AG09319 (cell line): Measurements from ENCODE around the gene SIRPA.

Experiments
- DNase-seq: peaks from one replicate; pipeline ENCODE4 v3.0.0-alpha.2; 2010; ENCODE audit warnings: low read depth; ENCODE audit errors: extremely low read depth
- TF ChIP-seq, protein P1 (sequence below): IDR thresholded peaks from 2 replicates; pipeline ENCODE4 v1.5.1; 2011; ENCODE audit warnings: low read depth, mild to moderate bottlenecking, inconsistent platforms, low read length, moderate library complexity

The SIRPA gene

DNA sequence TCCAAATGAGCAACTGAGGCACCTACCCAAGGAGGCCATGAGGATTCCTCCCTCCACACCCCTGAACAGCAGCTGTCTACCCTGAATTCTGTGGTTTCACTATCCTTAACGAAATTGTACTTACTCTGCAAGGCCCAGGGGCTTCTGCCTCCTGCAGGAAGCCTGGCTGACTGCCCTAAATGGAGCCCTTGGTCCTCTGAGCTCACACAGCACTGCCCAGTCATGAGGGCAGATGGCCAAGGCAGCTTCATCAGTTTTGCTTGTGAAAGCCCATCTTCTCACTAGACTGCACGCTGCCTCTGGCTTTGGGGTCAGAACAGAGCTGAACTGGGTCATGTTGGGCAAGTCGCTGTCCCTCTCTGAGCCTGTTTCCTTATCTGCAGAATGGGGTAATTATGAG, 26.4 kb upstream of the SIRPA start:
- TF ChIP-seq, protein P1, sequence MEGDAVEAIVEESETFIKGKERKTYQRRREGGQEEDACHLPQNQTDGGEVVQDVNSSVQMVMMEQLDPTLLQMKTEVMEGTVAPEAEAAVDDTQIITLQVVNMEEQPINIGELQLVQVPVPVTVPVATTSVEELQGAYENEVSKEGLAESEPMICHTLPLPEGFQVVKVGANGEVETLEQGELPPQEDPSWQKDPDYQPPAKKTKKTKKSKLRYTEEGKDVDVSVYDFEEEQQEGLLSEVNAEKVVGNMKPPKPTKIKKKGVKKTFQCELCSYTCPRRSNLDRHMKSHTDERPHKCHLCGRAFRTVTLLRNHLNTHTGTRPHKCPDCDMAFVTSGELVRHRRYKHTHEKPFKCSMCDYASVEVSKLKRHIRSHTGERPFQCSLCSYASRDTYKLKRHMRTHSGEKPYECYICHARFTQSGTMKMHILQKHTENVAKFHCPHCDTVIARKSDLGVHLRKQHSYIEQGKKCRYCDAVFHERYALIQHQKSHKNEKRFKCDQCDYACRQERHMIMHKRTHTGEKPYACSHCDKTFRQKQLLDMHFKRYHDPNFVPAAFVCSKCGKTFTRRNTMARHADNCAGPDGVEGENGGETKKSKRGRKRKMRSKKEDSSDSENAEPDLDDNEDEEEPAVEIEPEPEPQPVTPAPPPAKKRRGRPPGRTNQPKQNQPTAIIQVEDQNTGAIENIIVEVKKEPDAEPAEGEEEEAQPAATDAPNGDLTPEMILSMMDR: no peak
- no peak for DNase-seq

DNA sequence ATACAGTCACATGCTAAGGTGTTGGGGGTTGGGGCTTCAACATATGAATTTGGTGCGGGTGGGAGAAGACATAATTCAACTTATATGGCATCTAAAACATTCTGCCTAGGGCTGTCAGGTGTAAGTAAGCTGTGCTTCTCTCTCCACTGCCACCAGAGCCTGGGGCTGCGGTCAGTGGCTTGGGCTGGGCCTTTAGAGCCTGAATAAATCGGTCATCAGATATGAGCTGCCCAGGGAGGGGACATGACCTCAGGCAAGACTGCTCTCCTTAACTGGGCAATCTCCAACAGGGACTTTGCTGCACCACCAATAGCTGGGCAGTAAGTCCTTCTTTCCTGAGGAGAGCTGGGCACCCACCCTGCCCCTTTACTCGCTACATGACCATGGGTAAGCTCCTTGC, 24.9 kb upstream of the SIRPA start:
- DNase-seq: no peak
- TF ChIP-seq, protein P1: no peak

DNA sequence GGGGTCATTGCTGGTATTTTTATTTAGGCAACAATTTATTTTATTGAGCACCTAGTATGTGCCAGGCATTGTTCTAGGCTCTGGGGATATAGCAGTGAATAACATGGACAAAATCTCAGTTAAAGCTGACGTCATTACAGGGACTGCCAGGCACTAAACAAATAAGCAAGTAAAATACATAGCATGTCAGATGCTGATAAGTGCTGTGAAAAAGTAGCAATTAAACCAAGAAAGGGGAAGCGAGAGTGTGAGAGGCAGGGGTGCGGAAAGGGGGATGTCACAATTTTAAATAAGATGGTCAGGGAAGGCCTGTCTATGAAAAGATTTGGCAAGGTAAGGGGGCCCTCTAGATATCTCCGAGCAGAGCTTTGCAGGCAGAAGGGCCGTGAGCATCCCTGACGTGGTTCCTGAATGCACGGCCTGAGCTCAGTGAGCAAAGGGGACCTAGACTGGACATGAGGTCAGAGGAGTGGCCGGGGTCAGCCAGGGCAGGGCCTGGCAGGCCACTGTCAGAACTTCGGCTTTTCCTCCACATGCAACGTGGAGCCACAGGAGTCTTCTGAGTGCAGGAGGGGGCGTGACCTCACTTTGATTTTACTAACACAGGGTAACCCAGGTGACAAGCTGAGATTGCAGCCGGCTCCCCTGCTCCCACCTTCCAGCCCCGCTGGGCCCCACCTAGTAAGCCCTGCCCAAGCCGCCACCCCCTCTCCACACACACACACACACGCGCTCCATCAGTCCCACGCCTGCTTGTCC, 24.2 kb upstream of the SIRPA start:
- no peak for DNase-seq
- TF ChIP-seq, protein P1: no peak

DNA sequence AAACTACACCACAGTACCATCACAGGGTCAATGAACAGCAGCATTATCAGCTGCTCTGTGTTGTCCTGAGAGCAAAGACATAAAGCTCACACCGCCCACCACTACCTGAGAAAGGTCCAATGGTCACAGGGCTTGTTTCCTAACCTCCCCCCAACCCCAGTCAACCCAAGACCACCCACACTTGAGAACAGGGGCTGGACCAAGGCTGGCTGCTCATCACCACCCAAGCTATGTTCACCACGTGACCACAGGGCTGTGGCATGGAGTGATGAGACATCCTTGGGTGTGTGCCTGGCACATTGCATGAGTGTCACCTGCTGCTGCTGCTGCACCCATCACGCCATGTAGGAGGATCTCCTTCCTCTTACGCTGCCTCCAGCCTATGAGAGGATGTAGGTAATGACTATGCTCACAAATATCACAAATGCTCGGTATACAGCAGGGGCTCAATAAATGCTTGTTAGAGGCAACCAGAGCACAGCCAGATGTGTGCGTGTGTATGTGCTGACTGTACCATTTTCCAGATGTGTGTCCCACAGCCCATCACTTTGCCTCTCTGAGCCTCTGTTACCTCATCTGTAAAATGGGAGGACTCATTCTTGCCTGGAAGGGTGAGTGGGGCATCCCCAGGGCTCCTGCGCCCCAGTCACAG, 23.3 kb upstream of the SIRPA start:
- no peak for DNase-seq
- TF ChIP-seq, protein P1: no peak

DNA sequence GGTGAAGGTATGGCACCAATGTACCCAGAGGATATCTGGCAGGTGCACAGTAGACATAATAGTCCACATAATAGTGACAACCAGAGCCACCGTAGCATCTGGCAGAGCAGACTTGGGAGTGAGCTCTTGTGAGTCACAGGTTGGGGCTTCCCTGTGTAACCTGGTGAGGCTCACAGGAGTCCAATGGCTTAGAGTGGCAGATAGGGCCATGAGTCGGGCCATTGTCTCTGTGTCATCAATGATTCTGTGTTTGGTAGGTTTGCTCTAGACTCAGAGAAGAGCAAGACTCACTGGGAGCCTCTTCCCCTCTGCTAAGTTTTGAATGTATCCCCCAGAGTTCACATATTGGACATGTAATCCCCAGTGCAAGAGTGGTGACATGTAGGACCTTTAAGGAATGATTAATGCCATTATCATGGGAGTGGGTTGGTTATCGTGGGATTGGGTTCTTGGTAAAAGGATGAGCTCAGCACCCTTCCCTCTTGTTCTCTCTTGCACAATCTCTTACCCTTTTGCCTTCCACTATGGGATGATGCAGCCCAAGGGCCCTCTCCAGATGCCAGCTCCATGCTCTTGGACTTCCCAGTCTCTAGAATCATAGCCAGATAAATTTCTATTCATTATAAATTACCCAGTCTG, 22.6 kb upstream of the SIRPA start:
- DNase-seq: no peak
- TF ChIP-seq, protein P1: no peak

DNA sequence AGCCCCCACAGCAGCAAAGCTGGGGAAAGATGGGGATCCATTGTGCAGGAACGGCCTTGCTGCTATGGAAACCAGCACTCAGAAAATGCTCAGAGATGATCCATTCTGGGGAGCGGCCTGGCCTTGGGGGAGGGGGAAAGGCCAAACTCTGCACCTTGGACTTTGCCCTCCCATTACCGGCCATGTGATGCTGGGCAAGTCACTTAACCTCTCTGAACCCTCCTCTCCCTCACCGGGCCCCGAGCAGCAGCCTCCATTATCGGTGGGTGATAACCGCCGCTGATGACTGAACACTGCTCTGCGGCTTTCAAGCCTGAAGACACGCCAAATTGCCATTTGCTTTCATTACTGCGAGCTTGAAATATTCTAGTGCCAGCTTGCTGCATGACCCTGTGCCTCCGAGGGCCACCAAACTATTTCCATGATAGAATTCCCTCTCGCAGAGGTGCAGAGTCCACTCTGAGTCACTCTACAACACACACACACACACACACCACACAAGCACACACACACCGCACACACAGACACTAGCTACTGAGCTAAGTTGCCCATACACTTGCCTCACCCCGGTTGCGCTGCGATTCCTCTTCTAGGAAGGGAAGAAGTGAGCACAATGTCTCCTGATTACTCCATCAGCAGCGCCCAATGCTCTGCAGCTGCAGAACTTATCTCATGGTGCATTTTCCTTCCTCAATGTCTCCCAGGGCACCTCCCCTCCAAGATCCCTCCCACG, 20.6 kb upstream of the SIRPA start:
- DNase-seq: no peak
- TF ChIP-seq, protein P1: no peak
